Fibroblast of pulmonary artery (primary cell): ENCODE measurements around the gene TSHZ2.

Experiments used
- DNase-seq: peaks from one replicate; pipeline ENCODE4 v3.0.0-alpha.2; 2010; ENCODE audit warnings: low read depth
- H3K4me3 ChIP-seq: replicated peaks from 2 replicates; pipeline ENCODE4 v1.5.1; 2011; ENCODE audit warnings: low read depth, mild to moderate bottlenecking, control low read depth, low read length, moderate library complexity
- CTCF ChIP-seq: IDR thresholded peaks from 2 replicates; pipeline ENCODE4 v1.5.1; 2011; ENCODE audit warnings: mild to moderate bottlenecking, control low read depth, low read length, inconsistent platforms; ENCODE audit errors: missing control alignments

The TSHZ2 gene

GRCh38 chr20:53403029-53403428 is 430.9 kb downstream of the TSHZ2 start:
- H3K4me3 ChIP-seq, result no peak overlapping the region
- DNase-seq, result no peak
- TF ChIP-seq CTCF, result no peak

- DNase-seq, result no peak
- TF ChIP-seq CTCF, result no peak
Measured at GRCh38 chr20:53405139-53405538, 433.0 kb downstream of the TSHZ2 start.

GRCh38 chr20:53406580-53406979 is 434.4 kb downstream of the TSHZ2 start:
- TF ChIP-seq CTCF, result no peak
- no peak for DNase-seq

More at GRCh38 chr20:53405139-53405538, 433.0 kb downstream of the TSHZ2 start:
- H3K4me3 ChIP-seq, result no peak overlapping the region

GRCh38 chr20:53408691-53409446 is 436.7 kb downstream of the TSHZ2 start:
- DNase-seq, result peak; percentile 2
- no peak overlapping the region for H3K4me3 ChIP-seq
- TF ChIP-seq CTCF, result no peak

More at GRCh38 chr20:53406580-53406979, 434.4 kb downstream of the TSHZ2 start:
- no peak overlapping the region for H3K4me3 ChIP-seq

- no peak for DNase-seq
- TF ChIP-seq CTCF, result no peak
Measured at GRCh38 chr20:53409447-53409717, 437.2 kb downstream of the TSHZ2 start.

GRCh38 chr20:53411129-53411528 is 439.0 kb downstream of the TSHZ2 start:
- no peak for DNase-seq
- TF ChIP-seq CTCF, result no peak

More at GRCh38 chr20:53409447-53409717, 437.2 kb downstream of the TSHZ2 start:
- no peak overlapping the region for H3K4me3 ChIP-seq

GRCh38 chr20:53411891-53412290 is 439.7 kb downstream of the TSHZ2 start:
- H3K4me3 ChIP-seq, result no peak overlapping the region
- DNase-seq, result no peak
- TF ChIP-seq CTCF, result no peak

More at GRCh38 chr20:53411129-53411528, 439.0 kb downstream of the TSHZ2 start:
- H3K4me3 ChIP-seq, result no peak overlapping the region
